NT2/D1 (cell line): ENCODE data around the gene RBFOX2.

Experiments used
- SUZ12 ChIP-seq: IDR thresholded peaks from 2 replicates; pipeline ENCODE4 v1.6.1; 2011; ENCODE audit not compliant: insufficient read length, insufficient read depth; ENCODE audit errors: extremely low read depth
- YY1 ChIP-seq: IDR thresholded peaks from 2 replicates; pipeline ENCODE4 v1.6.1; 2011; ENCODE audit not compliant: insufficient read length, insufficient read depth

DNA sequence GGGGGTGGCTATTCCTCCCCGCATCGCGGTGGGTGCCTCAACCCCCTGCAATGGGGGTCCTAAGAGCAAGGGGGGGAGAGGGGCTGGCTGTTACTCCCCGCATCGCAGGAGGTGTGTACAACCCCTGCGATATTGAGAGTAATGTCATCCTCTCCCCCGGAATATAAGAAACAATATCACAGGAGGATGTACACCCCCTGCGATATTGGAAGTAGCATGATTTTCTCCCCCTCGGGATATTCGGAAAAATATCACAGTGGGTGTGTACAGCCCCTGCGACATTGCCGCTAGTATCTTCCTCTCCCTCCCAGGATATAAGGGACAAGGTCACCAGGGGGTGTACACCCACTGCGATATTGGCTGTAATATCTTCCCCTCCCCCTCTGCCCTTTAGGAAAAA lies 333.4 kb downstream of the RBFOX2 start:
- TF ChIP-seq YY1 (no peak), SUZ12 (no peak)
